Gastroesophageal sphincter (tissue), 4 donors: ENCODE results near the gene SCO2. TPM values are rescaled to one million over a fixed set of nuclear protein-coding genes. Genes with fewer than 3 reads are reported as not detected.

Experiments used
- ATAC-seq: fragments of 150-250 bp; one replicate; pipeline ENCODE4 v1.9.1; 2016; ENCODE audit warnings: mild to moderate bottlenecking, moderate library complexity
- H3K27ac ChIP-seq, 4 donors: fragments of 200-600 bp; sonication (generic) in 3 of 4; 1 replicate in 3 of 4; 2 replicates in 1 of 4; pipeline ENCODE4 v1.5.1; 2016 to 2019
- H3K27me3 ChIP-seq: fragments of 200-600 bp; sonication (generic); one replicate; pipeline ENCODE4 v1.5.1; 2019
- H3K36me3 ChIP-seq, 2 donors: fragments of 200-600 bp; sonication (generic); one replicate each; pipeline ENCODE4 v1.5.1; 2019; ENCODE audit warnings: control low read depth in 1 of 2
- H3K4me1 ChIP-seq, 3 donors: fragments of 200-600 bp; sonication (generic); 1 replicate in 2 of 3; 2 replicates in 1 of 3; pipeline ENCODE4 v1.5.1; 2016 to 2019; ENCODE audit warnings: control low read depth in 2 of 3
- H3K4me3 ChIP-seq, 2 donors: fragments of 200-600 bp; sonication (generic); one replicate each; pipeline ENCODE4 v1.5.1; 2019; ENCODE audit warnings: mild to moderate bottlenecking in 1 of 2, moderate library complexity in 1 of 2
- H3K9me3 ChIP-seq, 3 donors: fragments of 200-600 bp; sonication (generic); one replicate each; pipeline ENCODE4 v1.5.1; 2017 to 2019; ENCODE audit warnings: control low read depth in 2 of 3
- CTCF ChIP-seq, 4 experiments: fragments of 200-600 bp in 2 of 4; fragments of 450-650 bp in 2 of 4; sonication (generic) in 1 of 4; IDR thresholded peaks; one replicate each; pipeline ENCODE4 v1.5.1; 2017 to 2019; ENCODE audit warnings: antibody characterized with exemption in 4 of 4, mild to moderate bottlenecking in 2 of 4, moderate library complexity in 2 of 4
- EP300 ChIP-seq: sonication (generic); formaldehyde crosslinking; IDR thresholded peaks from one replicate; pipeline ENCODE4 v1.6.1; 2017; ENCODE audit warnings: antibody characterized with exemption, mild to moderate bottlenecking
- POLR2A ChIP-seq, 2 donors: fragments of 450-650 bp; IDR thresholded peaks; one replicate each; pipeline ENCODE4 v1.6.1; 2017; ENCODE audit warnings: antibody characterized with exemption in 2 of 2, mild to moderate bottlenecking in 2 of 2, moderate library complexity in 1 of 2
- POLR2AphosphoS5 ChIP-seq: sonication (generic); formaldehyde crosslinking; IDR thresholded peaks from one replicate; pipeline ENCODE4 v1.6.1; 2017; ENCODE audit warnings: antibody characterized with exemption
- WGBS, 2 donors: methylation state at CpG; one replicate each; pipeline ENCODE4 v1.1.5; 2018; ENCODE audit warnings: low coverage in 1 of 2; 5-methylcytosine and 5-hydroxymethylcytosine counted together
- total RNA-seq, 4 donors: library from RNA; depleted of rRNA; stranded (reverse); fragments of >200 nt; gene quantifications; one replicate each; pipeline ENCODE4 v1.1.0, GENCODE V29; 2016

The SCO2 gene
- total RNA-seq, 4 donors from 2014 or later = 1.2 to 1.8 TPM; not detected in 2

GRCh38 chr22:50485221-50486131 is 39.9 kb downstream of the SCO2 start:
- TF ChIP-seq CTCF (IDR thresholded peaks at IDR 0.05) (no peak), POLR2AphosphoS5 (no peak), EP300 (no peak), POLR2A (IDR thresholded peaks at IDR 0.05) (no peak)
- 52 to 70% methylated on average over 7 to 12 of the region's 29 CpGs for WGBS, 2 donors
- Histone ChIP-seq H3K4me3 (no peak overlapping the region), H3K36me3 (no peaks in the 10 kb centered on the region), H3K27ac (no peak overlapping the region), H3K9me3 (no peaks in the 10 kb centered on the region), H3K27me3 (peaks cover 91% of the 10 kb centered on the region), H3K4me1 (peaks cover 0 to 19% (median 0%) of the 10 kb centered on the region in 3 donors)
- ATAC-seq = no peak

GRCh38 chr22:50483977-50484853 is 41.2 kb downstream of the SCO2 start:
- H3K27me3 ChIP-seq = peaks cover 99% of the 10 kb centered on the region
- TF ChIP-seq CTCF (IDR thresholded peaks at IDR 0.05) (no peak), POLR2AphosphoS5 (no peak), POLR2A (IDR thresholded peaks at IDR 0.05) (no peak), EP300 (no peak)
- ATAC-seq = no peak
- H3K27ac ChIP-seq = no peak overlapping the region
- H3K9me3 ChIP-seq = no peaks in the 10 kb centered on the region
- peaks cover 0 to 19% (median 0%) of the 10 kb centered on the region in 3 donors for H3K4me1 ChIP-seq
- 66 to 87% methylated on average over 6 to 10 of the region's 31 CpGs for WGBS, 2 donors
- no peak overlapping the region for H3K4me3 ChIP-seq
- no peaks in the 10 kb centered on the region for H3K36me3 ChIP-seq

- no peak for ATAC-seq
- Histone ChIP-seq H3K27ac (no peak overlapping the region), H3K27me3 (peaks cover 100% of the 10 kb centered on the region), H3K36me3 (no peaks in the 10 kb centered on the region), H3K4me1 (peaks cover 0 to 19% (median 0%) of the 10 kb centered on the region in 3 donors), H3K4me3 (no peak overlapping the region), H3K9me3 (no peaks in the 10 kb centered on the region)
- 80% methylated on average over 3 of the region's 8 CpGs; no CpG with 5 or more reads in 1 of the 2 donors for WGBS, 2 donors
- no peak for TF ChIP-seq POLR2AphosphoS5
- TF ChIP-seq CTCF (IDR thresholded peaks at IDR 0.05) = no peak
- TF ChIP-seq EP300 = no peak
- TF ChIP-seq POLR2A (IDR thresholded peaks at IDR 0.05) = no peak
These were observed 41.8 kb downstream of the SCO2 start for GRCh38 chr22:50483556-50483955.

- H3K27me3 ChIP-seq = peaks cover 95% of the 10 kb centered on the region
- H3K9me3 ChIP-seq = no peaks in the 10 kb centered on the region
- TF ChIP-seq CTCF (IDR thresholded peaks at IDR 0.05) = no peak
- TF ChIP-seq POLR2A (IDR thresholded peaks at IDR 0.05) = no peak
- TF ChIP-seq POLR2AphosphoS5 = no peak
- TF ChIP-seq EP300 = no peak
- no peak for ATAC-seq
- 55% methylated on average over 4 of the region's 10 CpGs; no CpG with 5 or more reads in 1 of the 2 donors for WGBS, 2 donors
- H3K27ac ChIP-seq = no peak overlapping the region
- no peaks in the 10 kb centered on the region for H3K36me3 ChIP-seq
- peaks cover 0 to 19% (median 0%) of the 10 kb centered on the region in 3 donors for H3K4me1 ChIP-seq
- no peak overlapping the region for H3K4me3 ChIP-seq
These were observed 42.3 kb downstream of the SCO2 start for GRCh38 chr22:50483106-50483505.
